ENCODE measurements around the gene MUC6.

MUC6 gene, protein sequence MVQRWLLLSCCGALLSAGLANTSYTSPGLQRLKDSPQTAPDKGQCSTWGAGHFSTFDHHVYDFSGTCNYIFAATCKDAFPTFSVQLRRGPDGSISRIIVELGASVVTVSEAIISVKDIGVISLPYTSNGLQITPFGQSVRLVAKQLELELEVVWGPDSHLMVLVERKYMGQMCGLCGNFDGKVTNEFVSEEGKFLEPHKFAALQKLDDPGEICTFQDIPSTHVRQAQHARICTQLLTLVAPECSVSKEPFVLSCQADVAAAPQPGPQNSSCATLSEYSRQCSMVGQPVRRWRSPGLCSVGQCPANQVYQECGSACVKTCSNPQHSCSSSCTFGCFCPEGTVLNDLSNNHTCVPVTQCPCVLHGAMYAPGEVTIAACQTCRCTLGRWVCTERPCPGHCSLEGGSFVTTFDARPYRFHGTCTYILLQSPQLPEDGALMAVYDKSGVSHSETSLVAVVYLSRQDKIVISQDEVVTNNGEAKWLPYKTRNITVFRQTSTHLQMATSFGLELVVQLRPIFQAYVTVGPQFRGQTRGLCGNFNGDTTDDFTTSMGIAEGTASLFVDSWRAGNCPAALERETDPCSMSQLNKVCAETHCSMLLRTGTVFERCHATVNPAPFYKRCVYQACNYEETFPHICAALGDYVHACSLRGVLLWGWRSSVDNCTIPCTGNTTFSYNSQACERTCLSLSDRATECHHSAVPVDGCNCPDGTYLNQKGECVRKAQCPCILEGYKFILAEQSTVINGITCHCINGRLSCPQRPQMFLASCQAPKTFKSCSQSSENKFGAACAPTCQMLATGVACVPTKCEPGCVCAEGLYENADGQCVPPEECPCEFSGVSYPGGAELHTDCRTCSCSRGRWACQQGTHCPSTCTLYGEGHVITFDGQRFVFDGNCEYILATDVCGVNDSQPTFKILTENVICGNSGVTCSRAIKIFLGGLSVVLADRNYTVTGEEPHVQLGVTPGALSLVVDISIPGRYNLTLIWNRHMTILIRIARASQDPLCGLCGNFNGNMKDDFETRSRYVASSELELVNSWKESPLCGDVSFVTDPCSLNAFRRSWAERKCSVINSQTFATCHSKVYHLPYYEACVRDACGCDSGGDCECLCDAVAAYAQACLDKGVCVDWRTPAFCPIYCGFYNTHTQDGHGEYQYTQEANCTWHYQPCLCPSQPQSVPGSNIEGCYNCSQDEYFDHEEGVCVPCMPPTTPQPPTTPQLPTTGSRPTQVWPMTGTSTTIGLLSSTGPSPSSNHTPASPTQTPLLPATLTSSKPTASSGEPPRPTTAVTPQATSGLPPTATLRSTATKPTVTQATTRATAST (N-terminal part only)

DNA sequence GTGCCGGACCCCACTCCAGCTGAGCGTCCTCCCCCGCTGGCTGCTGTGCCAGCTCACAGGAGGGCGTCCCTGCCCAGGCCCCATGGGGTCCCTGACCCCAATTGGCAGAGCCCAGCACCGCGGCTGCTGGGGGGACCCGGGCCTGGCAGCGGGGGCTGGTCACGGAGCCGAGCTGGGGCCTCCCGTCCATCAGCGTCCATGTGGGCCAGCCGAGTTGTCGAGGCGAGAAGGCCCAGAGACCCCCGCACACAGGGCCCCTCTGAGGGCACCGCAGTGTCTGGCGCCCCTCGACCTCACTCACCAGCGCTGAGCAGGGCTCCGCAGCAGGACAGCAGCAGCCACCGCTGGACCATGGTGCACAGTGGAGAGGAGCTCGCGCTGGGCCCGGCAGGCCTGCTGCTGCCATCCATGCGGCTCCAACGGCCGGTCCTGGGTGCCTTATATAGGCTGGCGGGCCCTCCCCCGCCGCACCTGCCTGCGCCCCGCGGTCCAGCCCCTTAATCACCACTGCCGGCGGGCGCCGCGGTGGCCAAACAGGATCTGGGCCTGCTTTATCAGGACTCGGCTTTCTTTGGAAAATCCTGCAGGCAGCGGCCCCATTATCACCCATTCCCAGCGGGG lies at the start of gene MUC6:
TSS of gene MUC6 (minus strand) at position 416 of the 621 bp plus-strand sequence. CDS start at position 353, 63 bp downstream.
- TF ChIP-seq, protein P1, sequence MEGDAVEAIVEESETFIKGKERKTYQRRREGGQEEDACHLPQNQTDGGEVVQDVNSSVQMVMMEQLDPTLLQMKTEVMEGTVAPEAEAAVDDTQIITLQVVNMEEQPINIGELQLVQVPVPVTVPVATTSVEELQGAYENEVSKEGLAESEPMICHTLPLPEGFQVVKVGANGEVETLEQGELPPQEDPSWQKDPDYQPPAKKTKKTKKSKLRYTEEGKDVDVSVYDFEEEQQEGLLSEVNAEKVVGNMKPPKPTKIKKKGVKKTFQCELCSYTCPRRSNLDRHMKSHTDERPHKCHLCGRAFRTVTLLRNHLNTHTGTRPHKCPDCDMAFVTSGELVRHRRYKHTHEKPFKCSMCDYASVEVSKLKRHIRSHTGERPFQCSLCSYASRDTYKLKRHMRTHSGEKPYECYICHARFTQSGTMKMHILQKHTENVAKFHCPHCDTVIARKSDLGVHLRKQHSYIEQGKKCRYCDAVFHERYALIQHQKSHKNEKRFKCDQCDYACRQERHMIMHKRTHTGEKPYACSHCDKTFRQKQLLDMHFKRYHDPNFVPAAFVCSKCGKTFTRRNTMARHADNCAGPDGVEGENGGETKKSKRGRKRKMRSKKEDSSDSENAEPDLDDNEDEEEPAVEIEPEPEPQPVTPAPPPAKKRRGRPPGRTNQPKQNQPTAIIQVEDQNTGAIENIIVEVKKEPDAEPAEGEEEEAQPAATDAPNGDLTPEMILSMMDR (IDR thresholded peaks at IDR 0.05; ENCODE audit: borderline replicate concordance, insufficient read depth, low read depth, low read length) = no peak
- H3K4me3 ChIP-seq (ENCODE audit: low read depth, low read length) = no peak within 1 kb of the TSS

DNA sequence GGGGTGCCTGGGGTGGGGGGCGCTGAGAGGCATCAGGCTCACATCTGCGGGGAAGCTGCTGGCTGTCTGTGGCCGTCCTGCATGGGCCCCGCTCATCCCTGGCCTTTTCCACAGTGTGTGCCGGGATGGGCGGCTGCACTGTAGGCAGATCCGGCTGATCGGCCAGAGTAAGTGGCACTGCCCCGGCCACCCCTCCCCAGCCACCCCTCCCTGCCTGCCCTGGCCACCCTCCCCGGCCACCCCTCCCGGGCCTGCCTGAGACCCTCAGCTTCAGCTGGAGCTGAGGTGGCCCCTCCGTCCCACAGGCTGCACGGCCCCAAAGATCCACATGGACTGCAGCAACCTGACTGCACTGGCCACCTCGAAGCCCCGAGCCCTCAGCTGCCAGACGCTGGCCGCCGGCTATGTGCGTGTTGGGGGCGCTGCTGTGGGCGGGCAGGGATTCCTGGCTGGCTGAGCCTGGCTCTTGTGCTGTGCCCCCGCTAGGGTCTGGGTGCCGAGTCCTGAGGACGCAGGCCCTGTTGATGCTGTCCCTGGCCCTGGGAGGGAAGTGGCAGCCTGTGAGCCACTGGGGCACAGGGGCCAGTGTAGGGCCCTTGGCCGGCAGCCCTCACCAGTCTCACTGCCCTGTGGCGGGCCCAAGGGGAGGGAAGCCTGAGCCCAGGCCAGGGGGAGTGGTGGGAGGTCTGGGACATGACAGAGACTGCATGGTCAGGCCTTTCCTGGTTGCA lies 49.1 kb upstream of the MUC6 start:
- no peak overlapping the region for H3K4me3 ChIP-seq (ENCODE audit: low read depth, low read length)
- TF ChIP-seq, protein P1 (IDR thresholded peaks at IDR 0.05; ENCODE audit: borderline replicate concordance, insufficient read depth, low read depth, low read length) = no peak

DNA sequence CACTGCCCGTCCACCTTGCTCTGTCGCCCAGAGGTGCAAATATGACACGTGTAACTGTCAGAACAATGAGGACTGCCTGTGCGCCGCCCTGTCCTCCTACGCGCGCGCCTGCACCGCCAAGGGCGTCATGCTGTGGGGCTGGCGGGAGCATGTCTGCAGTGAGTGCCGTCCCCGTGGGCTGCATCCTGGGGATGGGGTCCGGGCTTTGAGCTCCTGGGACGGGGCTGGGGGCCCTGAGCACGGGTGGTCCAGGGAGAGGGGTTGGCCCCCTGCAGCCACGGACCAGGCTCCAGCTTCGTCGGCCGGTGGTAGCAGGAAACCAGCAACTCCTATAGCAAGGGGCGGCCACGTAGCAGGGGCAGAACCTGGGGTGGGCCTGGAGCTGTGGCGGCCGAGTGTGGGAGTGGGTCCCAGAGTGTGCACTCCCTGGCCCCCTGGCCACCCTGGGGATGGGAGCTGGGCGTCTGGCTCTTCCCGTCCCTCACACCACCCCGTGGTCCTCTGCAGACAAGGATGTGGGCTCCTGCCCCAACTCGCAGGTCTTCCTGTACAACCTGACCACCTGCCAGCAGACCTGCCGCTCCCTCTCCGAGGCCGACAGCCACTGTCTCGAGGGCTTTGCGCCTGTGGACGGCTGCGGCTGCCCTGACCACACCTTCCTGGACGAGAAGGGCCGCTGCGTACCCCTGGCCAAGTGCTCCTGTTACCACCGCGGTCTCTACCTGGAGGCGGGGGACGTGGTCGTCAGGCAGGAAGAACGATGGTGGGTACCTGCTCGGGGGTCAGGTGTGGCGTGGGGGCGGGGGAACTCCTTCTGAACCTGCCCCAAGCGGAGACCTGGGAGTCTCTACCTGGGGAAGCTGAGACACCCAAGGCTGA lies 48.3 kb upstream of the MUC6 start:
- TF ChIP-seq, protein P1 (IDR thresholded peaks at IDR 0.05; ENCODE audit: borderline replicate concordance, insufficient read depth, low read depth, low read length) = no peak
- no peak overlapping the region for H3K4me3 ChIP-seq (ENCODE audit: low read depth, low read length)

DNA sequence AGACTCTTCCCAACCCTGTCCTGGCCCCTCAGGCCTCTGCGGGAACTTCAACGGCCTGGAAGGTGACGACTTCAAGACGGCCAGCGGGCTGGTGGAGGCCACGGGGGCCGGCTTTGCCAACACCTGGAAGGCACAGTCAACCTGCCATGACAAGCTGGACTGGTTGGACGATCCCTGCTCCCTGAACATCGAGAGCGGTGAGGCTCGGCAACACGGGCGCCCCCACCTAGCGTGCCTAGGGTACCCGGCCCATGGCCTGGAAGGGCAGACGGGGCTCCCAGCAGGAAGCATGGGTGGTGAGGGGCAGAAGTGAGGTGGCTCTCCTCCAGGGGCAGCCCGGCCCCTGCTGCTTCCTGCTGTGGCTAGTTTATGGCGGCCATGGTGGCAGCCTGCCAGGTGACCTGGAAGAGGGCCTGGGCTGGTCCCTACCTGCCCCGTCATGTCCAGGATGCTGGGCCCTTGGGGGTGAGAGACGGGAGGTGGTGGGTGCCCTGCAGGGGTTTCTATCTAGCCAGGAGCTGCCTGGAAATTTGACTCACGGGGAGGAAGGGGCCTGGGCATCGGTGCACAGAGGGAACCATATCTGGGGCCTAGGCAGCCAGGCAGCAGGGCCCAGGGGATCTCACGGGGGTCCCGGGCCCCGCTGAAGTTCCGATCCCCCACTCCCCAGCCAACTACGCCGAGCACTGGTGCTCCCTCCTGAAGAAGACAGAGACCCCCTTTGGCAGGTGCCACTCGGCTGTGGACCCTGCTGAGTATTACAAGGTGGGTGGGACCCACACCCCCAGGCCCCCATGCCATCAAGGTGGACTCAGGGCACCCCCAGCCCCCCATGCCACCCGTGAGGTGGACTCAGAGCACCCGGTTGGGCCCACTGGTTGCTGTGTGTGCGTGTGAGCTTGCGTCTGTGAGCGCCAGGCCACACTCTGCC lies 47.4 kb upstream of the MUC6 start:
- TF ChIP-seq, protein P1 (IDR thresholded peaks at IDR 0.05; ENCODE audit: borderline replicate concordance, insufficient read depth, low read depth, low read length) = no peak
- no peak overlapping the region for H3K4me3 ChIP-seq (ENCODE audit: low read depth, low read length)
